ENCODE measurements around the gene DDX27. TPM values are rescaled to one million over a fixed set of nuclear protein-coding genes. Genes with fewer than 3 reads are reported as not detected.

DDX27 gene
- total RNA-seq, 3 donors from 2014 or later, result 89.6 to 94.8 (median 93.1) TPM

DNA sequence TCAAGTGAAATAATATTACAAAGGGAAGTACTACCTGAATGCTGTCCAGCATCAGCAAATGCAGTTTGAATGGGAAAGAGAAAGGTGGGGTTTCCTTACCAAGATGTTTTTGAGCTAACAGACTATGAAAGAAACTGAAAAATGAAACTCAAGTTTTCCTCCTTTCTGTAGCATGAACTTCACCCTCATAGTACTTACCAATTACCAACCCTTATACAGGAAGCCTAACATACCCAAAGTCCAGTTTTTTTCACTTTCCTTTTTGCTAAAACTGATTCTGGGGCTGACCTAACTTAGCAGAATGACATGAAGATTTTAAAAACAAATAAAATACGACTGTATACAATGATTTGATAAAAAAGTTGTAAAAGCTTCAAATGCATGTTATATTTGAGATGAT is 53.4 kb downstream of the DDX27 start:
- ATAC-seq, result no peak
- Mint-ChIP-seq H3K9me3 (peaks cover 9% of the 10 kb centered on the region), H3K4me3 (peak overlapping the region; percentile 8), H3K4me1 (ENCODE audit: low read depth) (peaks cover 66% of the 10 kb centered on the region), H3K27me3 (ENCODE audit: low read depth) (no peaks in the 10 kb centered on the region), H3K36me3 (ENCODE audit: insufficient read depth) (peaks cover 53% of the 10 kb centered on the region)
- DNase-seq, result no peak

DNA sequence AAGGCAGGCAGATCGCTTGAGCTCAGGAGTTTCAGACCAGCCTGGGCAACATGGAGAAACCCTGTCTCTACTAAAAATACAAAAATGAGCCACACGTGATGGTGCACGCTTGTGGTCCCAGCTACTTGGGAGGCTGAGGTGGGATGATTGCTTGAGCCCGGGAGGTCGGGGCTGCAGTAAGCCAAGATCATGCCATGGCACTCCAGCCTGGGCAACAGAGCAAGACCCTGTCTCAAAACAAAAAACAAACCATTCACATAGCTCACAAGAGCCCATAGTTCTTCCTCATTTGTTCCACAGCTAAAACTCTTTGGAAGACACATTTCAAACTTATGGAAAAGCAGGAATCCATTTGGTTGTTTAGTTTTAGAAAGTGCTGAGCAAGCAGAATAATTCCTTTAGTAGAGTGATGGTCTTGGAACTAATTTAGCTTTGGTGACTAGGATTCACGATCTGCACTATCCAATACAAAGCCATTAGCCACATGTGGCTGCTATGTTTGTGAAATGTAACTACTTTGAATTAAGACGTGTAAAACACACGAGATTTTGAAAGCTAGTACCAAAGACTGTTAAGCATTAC is 54.6 kb downstream of the DDX27 start:
- peaks cover 4% of the 10 kb centered on the region for H3K9me3 Mint-ChIP-seq
- H3K4me3 Mint-ChIP-seq, result no peak overlapping the region

GRCh38 chr20:49275216-49275615 is 56.0 kb downstream of the DDX27 start:
- ATAC-seq, result no peak
- H3K27me3 Mint-ChIP-seq (ENCODE audit: low read depth), result no peaks in the 10 kb centered on the region
- peaks cover 46% of the 10 kb centered on the region for H3K4me1 Mint-ChIP-seq (ENCODE audit: low read depth)
- no peak for DNase-seq
- H3K36me3 Mint-ChIP-seq (ENCODE audit: insufficient read depth), result peaks cover 51% of the 10 kb centered on the region
- peak overlapping the region; percentile 99 for H3K4me3 Mint-ChIP-seq
- H3K9me3 Mint-ChIP-seq, result no peaks in the 10 kb centered on the region

More for the DNA sequence above, 54.6 kb downstream of the DDX27 start:
- DNase-seq (no peak), ATAC-seq (no peak)
- H3K36me3 Mint-ChIP-seq (ENCODE audit: insufficient read depth), result peaks cover 51% of the 10 kb centered on the region
- no peaks in the 10 kb centered on the region for H3K27me3 Mint-ChIP-seq (ENCODE audit: low read depth)
- H3K4me1 Mint-ChIP-seq (ENCODE audit: low read depth), result peaks cover 58% of the 10 kb centered on the region

GRCh38 chr20:49275636-49276035 is 56.4 kb downstream of the DDX27 start:
- no peak for ATAC-seq
- H3K36me3 Mint-ChIP-seq (ENCODE audit: insufficient read depth), result peaks cover 51% of the 10 kb centered on the region
- H3K4me3 Mint-ChIP-seq, result peak overlapping the region; percentile 99
- peaks cover 44% of the 10 kb centered on the region for H3K4me1 Mint-ChIP-seq (ENCODE audit: low read depth)
- no peaks in the 10 kb centered on the region for H3K27me3 Mint-ChIP-seq (ENCODE audit: low read depth)
- no peaks in the 10 kb centered on the region for H3K9me3 Mint-ChIP-seq
- no peak for DNase-seq

DNA sequence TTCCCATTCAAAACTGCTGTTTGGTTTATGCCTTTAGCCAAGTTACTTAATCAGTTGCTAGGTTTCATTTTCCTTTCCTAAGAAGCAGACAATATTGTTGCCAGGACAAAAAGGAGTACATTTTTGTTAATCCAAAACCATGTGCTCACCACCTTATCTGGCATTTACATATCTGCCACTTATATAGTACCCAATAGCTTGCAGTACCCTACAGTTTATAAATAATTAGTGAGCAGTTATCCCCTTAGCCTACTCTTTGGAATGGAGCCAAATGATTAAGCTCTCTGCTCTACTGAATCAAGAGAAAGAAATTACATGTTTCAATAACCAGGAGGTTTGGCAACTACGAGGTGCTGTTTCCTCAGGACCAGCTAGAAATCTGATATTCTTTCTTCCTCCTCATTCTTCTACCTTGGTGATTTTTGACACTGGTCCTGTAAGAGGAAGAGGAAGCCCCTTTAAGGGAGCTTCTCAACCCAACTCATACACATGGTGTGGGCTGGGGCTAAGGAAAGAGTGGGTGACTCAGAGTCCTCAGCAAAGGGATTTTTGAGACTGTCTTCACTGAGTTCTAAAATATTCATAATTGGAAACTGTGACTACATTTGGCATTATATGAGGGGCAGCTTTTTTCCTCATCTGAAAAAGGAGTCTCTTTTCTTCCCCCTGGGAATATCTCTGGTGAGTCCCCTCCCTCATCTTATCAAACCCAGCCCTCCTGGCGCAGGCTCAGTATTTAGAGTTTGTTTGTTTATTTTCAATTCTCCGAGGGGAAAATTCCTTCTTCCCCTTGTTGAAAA is 57.1 kb downstream of the DDX27 start:
- H3K27me3 Mint-ChIP-seq (ENCODE audit: low read depth), result no peaks in the 10 kb centered on the region
- H3K4me1 Mint-ChIP-seq (ENCODE audit: low read depth), result peaks cover 45% of the 10 kb centered on the region
- peak; percentile 55 for DNase-seq
- H3K4me3 Mint-ChIP-seq, result peak overlapping the region; percentile 99
- ATAC-seq, result peak; percentile 44
- peaks cover 4% of the 10 kb centered on the region for H3K9me3 Mint-ChIP-seq
- peaks cover 51% of the 10 kb centered on the region for H3K36me3 Mint-ChIP-seq (ENCODE audit: insufficient read depth)

DNA sequence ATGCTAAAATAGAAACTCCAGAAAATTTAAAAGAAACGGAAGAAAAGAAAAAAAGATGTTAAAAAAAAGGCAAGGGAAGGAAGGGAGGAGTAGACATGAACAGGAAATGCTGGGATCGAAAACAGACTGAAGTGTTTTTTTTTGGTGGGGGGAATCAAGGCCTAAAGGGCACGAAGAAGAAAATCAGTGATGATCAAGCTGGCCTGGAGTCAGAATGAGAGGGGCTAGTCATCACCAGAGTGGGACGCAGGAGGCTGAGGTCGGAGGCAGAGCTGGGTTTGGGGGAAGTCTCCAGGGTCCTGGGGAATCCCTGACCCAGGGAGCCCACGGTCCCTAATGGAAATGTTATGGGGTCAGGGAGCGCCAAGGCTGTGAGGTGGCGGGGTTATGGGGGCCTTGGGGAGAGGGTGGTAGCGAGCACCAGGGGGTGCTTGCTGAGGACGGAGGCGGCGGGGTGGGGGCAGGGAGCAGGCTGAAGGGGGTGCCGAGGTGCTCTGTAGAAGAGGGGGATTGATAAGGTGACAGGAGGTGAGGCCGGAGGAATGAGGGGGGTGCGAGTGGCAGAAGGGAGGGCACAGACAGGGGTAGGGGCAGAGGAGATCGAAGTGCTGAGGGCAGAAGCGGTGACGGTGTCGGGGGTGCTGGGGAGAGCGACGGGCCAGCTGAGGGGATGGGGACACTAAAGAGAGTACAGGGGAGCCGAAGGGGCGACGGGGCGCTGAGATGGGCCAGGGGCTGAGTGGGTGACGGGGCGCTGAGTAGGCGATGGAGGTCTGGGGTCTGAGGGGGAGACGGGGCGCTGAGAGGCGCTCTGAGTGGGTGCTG is 58.0 kb downstream of the DDX27 start:
- H3K9me3 Mint-ChIP-seq, result peaks cover 7% of the 10 kb centered on the region
- H3K27me3 Mint-ChIP-seq (ENCODE audit: low read depth), result no peaks in the 10 kb centered on the region
- peaks cover 48% of the 10 kb centered on the region for H3K4me1 Mint-ChIP-seq (ENCODE audit: low read depth)
- peak overlapping the region; percentile 99 for H3K4me3 Mint-ChIP-seq
- H3K36me3 Mint-ChIP-seq (ENCODE audit: insufficient read depth), result peaks cover 55% of the 10 kb centered on the region
- peak; percentile 31 for DNase-seq
- ATAC-seq, result peak; percentile 21 to 22

- DNase-seq, result no peak
- ATAC-seq, result no peak
- peaks cover 56% of the 10 kb centered on the region for H3K36me3 Mint-ChIP-seq (ENCODE audit: insufficient read depth)
- H3K9me3 Mint-ChIP-seq, result peaks cover 7% of the 10 kb centered on the region
- H3K4me1 Mint-ChIP-seq (ENCODE audit: low read depth), result peaks cover 48% of the 10 kb centered on the region
- no peaks in the 10 kb centered on the region for H3K27me3 Mint-ChIP-seq (ENCODE audit: low read depth)
- H3K4me3 Mint-ChIP-seq, result peak overlapping the region; percentile 99
These were observed 58.5 kb downstream of the DDX27 start for GRCh38 chr20:49277786-49278035.

DNA sequence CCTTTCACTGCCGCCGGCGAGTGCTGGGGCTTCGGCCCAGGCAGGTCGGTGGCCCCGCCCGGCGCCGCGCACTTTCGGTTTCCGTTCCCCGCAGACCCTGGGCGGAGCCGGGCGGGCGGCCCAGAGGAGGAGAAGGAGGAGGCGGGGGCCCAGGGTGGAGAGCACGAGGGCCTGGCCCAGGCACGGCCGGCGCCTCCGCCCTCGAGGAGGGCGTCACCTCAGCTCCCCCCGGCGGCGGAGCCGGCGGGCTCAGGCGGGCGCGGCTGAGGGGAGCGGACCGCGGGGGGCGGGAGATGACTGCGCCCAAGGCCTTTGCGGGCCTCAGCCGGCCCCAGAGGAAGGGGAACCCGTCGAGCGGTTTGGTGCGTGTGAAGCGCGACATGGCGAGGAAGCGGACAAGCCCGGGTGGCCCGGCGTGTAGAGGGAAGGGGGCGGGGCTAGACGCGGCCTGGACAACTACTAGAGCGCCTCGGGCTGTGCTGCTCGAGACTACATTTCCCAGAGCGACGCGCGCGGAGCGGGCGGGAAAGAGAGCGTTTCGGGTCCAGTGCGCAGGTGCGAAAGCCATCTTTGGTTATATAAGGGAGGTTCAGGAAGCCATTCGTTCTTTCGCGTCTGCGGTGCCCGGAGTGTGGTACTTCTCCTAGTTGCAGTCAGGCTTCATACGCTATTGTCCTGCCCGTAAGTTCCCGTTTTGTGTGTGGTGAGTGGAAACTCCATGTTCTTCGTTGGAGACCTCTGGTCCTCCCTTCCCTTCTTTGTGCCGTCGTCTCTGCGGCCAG is 59.0 kb downstream of the DDX27 start, which contains the start of gene ZNFX1:
TSS of gene ZNFX1 (minus strand) at position 22 of the 782 bp plus-strand sequence. CDS start 2,218 bp downstream, outside the sequence.
- DNase-seq, result peak; percentile 98

DNA sequence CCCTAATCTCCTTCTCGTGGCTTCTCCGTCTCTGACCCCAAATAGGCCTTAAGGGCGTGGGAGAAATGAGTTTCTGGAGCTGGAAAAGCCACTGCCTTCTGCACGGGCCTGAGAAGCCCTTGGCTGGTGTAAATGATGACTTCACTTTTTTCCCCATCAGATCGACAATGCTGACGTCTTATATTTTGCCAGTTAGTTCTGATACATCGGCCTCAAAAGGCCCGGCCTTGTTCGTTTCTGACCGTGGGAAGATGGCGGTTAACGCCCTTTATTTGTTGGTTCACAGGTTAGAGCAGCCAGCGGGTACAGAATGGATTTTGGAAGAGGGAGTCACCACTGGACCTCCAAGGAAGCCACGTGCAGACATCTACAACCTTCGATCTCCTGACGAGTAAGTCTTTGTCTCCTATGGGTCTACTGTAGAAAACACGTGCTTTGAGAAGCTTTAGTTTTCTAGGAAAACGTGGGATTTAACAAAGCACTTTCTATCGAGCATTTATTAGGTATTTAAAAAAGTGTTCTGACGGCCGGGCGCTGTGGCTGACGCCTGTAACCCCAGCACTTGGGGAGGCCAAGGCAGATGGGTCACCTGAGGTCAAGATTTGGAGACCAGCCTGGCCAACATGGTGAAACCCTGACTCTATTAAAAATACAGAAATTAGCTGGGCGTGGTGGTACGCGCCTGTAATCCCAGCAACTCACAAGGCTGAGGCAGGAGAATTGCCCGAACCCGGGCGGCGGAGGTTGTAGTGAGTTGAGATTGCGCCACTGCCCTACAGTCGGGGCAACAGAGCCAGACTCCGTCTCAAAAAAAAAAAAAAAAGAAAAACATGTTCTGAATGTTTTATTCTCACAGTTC is 59.8 kb downstream of the DDX27 start:
- peaks cover 67% of the 10 kb centered on the region for H3K36me3 Mint-ChIP-seq (ENCODE audit: insufficient read depth)
- peak; percentile 24 for DNase-seq
- H3K9me3 Mint-ChIP-seq, result peaks cover 19% of the 10 kb centered on the region

More for the DNA sequence above, 59.0 kb downstream of the DDX27 start, which contains the start of gene ZNFX1:
- Mint-ChIP-seq H3K4me1 (ENCODE audit: low read depth) (peaks cover 51% of the 10 kb centered on the region), H3K4me3 (peak within 1 kb of the TSS; percentile 99), H3K9me3 (peaks cover 11% of the 10 kb centered on the region), H3K27me3 (ENCODE audit: low read depth) (no peaks in the 10 kb centered on the region), H3K36me3 (ENCODE audit: insufficient read depth) (peaks cover 59% of the 10 kb centered on the region)
- ATAC-seq, result peak; percentile 75 to 81

GRCh38 chr20:49279677-49280462 is 60.7 kb downstream of the DDX27 start:
- peaks cover 22% of the 10 kb centered on the region for H3K9me3 Mint-ChIP-seq
- no peak for ATAC-seq
- peak overlapping the region; percentile 99 for H3K4me3 Mint-ChIP-seq
- peaks cover 57% of the 10 kb centered on the region for H3K4me1 Mint-ChIP-seq (ENCODE audit: low read depth)
- DNase-seq, result no peak
- H3K27me3 Mint-ChIP-seq (ENCODE audit: low read depth), result no peaks in the 10 kb centered on the region
- peaks cover 73% of the 10 kb centered on the region for H3K36me3 Mint-ChIP-seq (ENCODE audit: insufficient read depth)

More for the DNA sequence above, 59.8 kb downstream of the DDX27 start:
- H3K4me1 Mint-ChIP-seq (ENCODE audit: low read depth), result peaks cover 54% of the 10 kb centered on the region
- H3K4me3 Mint-ChIP-seq, result peak overlapping the region; percentile 99
- H3K27me3 Mint-ChIP-seq (ENCODE audit: low read depth), result no peaks in the 10 kb centered on the region
- no peak for ATAC-seq

DNA sequence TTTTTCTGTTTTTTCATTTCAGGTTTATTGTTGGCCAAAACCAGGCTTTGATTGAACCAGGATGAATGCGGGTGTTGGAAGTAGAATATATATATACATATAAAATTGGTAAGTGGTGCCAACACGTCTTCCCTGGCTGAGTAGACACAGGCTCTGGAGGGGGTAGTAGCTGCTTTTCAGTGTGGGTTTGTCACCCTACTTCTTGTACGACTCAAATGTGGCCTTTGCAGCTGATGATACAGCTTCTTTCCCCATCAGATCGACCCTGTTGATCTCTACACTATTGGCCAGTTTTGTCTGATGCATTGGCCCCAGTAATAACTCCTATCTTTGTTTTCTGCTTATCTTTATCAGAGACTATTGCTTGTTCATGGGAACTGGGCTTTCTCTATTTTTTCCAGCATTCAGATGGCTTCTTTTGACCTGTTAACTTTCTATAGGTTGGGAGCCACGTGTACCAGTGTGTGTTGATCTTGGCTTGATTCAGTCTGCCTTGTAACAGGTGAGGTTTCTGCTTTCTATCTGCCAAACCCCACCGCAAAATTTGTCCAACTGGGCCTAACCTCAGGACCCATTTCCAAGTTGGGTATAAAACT is 61.3 kb downstream of the DDX27 start:
- Mint-ChIP-seq H3K4me1 (ENCODE audit: low read depth) (peaks cover 56% of the 10 kb centered on the region), H3K27me3 (ENCODE audit: low read depth) (no peaks in the 10 kb centered on the region)
- no peak for DNase-seq

More for the DNA sequence above, 61.3 kb downstream of the DDX27 start:
- ATAC-seq, result no peak
- Mint-ChIP-seq H3K4me3 (peak overlapping the region; percentile 99), H3K36me3 (ENCODE audit: insufficient read depth) (peaks cover 76% of the 10 kb centered on the region), H3K9me3 (peaks cover 26% of the 10 kb centered on the region)
